Fibroblast of skin of right quadriceps (primary cell): ENCODE results near the gene RPS6KA3.
"Not testable (repeated sequence)": the region's sequence is repeated elsewhere in the genome, so short reads cannot be mapped to it uniquely, and the experiment has no call there.

ENCODE experiments used
- DNase-seq: peaks from one replicate; pipeline ENCODE4 v3.0.0-alpha.2; 2013

Gene RPS6KA3

DNA sequence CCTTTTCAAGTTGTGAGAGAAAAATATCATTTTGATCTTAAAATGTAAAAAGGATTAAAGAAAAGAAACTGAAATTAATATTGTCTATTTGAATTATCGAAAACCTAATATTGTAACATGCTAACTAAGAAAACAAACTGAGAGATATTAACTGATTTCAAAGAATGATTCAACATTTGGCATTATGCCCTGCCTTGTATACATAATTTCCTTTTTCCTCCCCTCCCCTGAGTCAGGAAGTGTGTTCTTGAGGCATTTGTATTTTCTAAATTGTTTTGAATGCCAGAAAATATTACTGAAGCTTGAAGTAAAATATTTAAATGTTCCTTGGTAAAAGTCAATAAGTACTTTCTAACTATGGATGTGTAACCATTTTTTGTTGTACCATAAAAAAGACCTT lies 49.4 kb downstream of the RPS6KA3 start:
- DNase-seq: peak; percentile 56

DNA sequence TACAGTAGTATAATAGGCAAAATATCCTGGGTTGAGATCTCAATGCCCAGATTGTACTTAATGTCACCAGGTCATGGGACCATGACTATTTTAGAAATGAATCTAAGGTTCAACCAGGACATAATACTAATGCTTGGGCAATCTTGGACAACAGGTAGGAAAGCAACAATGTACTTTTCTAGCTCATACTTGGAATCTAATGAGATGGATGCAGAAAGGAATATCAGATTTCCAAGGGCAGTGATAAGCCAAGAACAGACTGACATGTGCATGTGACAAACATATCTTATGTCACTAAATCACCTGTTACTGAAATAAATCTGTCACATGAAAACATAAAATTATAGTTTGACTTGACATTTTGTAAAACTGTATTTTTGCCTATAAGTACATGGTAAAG lies 51.1 kb downstream of the RPS6KA3 start:
- DNase-seq: no peak

DNA sequence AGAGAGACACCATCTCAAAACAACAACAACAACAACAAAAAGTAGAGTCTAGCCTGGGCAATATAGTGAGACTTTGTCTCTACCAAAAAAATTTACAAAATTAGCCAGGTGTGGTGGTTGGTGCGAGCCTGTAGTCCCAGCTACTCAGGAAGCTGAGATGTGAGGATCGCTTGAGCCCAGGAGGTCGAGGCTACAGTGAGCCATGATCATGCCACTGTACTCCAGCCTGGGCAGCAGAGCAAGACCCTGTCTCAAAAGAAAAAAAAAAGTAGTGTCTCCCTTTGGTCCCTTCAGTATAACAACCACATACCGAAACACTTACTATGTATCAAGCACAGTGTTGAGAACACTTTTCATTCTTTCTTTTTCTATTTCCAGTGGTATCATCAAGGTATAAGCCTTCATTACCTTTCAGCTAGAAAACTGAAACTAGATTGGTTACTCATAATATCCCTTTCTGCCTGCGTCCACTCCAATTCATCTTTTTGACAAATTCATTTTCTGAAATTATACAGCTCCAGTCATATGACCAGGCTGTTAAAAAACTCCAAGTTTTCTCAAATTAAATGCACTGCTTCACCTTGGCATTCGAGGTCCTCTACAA lies 54.1 kb downstream of the RPS6KA3 start:
- DNase-seq: no peak

DNA sequence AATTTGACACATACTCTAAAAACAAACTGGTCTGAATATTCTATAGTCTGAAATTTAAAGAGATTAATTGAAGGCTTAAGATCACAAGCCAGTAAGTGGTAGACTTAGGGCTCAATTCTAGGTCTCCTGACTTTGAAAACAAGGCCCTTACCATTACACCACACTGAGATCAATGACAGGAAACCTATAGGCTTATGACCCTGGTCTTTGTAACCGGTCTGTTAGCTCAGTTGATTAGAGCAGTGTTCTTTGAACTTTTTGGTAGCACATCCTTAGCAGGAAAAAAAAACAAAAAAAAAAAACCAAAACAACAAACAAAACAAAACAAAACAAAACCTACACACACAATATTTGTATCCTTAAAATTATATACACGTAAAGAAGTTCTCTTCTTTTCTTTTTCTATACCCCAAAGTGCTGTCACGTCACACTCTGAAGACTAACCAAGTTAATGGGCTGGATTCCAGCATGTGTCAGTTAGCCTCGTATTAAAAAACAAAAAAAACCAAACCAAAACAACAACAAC lies 55.4 kb downstream of the RPS6KA3 start:
- no peak for DNase-seq

DNA sequence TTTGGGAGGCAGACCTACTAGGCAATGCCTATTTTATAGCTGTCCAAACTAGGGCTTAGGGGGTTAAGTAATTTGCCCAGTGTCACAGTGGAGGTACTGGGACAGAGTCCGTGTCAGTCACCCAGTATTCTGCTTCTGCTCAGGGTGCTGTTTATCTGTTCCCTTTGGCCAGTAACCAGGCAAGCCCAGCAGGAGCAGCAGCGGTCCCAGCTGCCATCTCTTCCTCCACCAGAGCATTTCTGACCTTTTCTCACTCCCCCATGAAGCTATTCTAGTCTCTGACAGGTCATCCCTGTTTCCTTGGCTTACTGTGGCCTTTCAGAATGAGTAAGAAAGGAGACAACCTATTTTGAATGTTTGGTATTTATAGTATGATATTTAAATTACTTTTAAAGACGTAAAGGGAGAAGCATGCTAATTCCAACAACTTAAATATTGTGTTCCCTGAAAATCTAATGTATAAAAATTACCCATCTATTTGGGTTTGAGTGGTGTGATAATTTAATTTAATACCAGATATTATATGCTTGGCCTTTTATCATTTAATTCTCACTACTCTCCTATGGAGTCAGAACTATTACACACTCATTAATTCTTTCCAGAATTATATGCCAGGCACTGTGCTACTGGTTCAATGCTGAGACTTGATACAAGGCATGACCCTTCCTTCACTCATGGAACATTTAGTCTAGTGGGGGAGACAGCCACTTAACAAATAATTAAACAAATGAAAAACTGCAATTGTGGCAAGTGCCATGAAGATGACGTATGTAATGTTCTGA lies 60.6 kb downstream of the RPS6KA3 start:
- DNase-seq: no peak

DNA sequence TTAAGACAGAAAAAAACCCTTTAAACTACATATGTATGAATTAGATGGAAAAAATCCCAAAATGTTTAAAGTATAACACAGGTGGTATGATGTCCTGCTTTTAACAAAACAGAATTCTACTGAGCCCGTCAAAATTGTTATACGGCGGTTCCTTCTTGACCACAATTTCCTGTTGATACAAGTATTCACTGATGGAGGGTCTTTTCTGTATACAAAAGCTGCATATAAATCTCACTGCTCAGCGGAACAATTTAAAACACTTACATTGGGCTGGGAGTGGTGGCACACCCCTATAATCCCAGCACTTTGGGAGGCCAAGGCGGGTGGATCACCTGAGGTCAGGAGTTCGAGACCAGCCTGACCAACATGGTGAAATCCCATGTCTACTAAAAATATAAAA lies 62.4 kb downstream of the RPS6KA3 start:
- no peak for DNase-seq

DNA sequence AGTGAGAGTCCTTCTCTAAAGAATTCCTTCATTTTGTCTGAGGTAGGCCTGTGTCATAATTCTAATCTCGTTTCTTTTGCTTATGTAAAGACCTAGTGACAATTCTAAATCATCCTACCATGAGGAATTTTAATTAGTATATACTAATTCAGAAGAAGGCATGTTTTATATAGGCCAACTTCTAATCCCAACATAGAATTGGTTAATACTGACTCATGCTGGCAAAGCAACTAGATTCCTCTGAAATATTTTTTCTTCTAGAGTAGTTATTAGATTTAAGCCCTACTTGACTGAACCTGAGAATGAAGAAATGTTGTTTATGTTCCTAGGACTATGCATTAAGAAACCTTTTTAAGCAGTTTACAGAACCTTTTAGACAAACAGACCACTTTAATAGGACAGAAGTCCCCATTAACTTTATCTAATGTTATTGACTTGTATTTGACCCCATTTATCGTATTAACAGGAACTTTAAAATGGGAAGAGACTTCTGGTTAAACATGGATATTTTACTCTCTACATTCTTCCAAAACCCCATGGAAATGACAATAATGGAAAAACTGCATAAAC lies 69.0 kb downstream of the RPS6KA3 start:
- DNase-seq: peak; percentile 38

DNA sequence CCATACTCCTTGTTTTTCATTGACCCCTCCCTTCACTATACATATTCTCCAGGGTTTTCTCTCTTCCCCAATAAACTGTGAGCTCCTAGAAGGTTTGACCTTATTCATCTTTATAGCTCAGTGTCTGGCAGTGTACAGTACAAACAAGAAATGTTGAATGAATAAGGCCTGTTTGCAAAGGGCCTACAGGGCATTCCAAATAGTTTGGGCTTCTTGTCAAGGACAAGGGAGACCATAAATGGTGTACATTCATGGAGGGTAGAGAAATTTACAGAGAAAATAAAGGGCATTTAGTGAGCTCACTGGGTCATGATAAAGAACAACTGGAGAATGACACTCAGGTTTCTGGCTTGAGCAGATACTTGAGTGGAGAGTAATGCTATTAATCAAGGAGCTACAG lies 77.5 kb downstream of the RPS6KA3 start:
- no peak for DNase-seq

DNA sequence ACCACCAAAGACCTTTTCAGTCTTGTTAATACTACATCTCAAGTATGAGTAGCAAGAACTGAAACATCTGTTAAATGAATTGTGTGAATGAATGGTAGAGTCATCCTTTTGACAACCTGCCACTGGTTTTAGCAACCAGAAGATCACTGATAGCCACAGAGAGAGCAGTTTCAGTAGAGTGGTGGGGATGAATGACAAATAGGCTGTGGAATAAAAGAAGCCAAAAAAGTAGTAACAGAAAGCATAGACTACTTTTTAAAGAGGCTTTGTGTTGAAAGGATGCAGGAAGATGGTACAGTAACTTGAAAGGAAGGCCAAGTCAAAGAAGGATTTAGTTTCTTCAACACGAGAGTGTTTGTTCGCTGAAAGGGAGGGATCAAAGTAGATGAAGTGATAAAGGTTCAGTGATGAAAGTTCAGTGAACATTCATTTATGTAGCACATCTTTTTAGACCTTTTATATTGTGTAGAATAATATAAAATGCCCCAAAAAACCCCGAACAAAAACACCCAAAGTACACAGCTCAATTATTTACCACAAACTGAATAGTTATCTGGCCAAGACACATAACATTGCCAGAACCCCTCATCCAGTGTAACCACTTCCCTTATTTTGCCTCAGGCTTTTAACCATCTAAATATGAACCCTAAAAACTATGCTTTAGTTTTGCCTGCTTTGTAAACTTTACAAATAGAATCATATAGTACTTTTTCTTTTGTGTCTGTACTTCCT lies 84.9 kb downstream of the RPS6KA3 start:
- DNase-seq: no peak

DNA sequence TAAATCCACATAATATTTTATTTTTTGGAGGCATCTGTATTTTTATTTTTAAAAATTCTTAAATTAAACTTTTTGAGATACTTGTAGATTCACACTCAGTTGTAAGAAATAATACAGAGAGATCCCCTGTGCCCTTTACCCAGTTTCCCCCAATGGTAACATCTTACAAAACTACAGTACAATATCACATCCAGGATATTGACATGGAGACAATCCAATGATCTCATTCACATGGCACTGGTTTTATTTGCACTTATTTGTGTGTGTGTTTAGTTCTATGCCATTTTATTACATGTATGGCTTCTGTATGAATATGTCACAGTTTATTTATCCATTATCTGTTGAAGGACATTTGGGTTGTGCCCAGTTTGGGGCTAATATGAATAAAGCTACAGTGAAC lies 89.6 kb downstream of the RPS6KA3 start:
- no peak for DNase-seq

DNA sequence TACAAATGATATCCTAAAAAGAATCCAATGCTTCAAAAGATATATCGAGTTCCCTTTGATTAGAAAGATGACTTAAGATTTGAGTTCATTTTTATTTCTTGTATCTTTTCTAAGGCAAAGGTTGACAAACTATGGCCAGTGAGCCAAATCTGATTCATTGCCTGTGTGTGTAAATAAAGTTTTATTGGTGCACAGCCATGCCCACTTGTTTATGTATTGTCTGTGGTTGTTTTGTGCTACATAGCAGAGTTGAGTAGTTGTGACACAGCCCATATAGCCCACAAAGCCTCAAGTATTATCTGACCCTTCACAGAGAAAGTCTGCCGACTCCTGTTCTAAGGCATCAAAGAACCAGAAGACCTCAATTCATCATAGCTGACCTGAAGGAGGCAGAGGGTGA lies 92.9 kb downstream of the RPS6KA3 start:
- DNase-seq: no peak

DNA sequence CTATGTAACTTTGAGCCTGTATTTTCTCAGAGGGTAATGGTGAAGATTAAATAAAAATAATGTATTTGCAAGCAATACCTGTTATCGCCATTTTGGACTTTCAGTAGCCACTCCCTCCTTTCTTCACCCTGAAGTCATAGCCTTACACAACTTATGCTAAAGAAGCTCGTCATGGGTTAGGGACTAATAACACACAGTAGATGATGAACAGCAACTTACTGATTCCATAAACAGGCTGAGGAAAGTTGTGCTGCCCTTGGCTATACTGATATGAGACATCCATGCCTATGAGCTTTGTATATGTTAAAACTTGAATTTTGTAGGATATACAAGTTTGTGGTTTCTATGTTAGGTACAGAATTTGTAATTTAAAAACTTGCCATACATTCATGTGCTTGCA lies 93.4 kb downstream of the RPS6KA3 start:
- DNase-seq: no peak

DNA sequence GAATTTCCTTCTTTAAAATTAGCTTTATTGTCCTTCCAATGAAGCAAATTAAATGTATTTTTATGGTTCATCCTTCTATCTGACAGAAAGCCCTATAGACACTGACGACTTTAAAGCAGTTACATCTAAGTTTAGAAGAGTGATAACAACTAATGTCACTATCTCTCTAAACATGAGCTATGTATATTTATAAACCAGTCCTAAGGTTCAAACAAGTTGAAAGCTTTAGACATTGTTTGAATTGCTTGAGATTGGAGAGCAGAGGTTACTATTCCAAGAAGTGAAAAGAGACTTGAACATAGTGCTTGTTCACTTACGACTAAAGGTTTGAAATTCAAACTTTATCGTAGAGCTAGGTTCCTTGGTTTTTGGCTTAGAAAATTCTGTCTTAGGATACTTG lies 94.8 kb downstream of the RPS6KA3 start:
- no peak for DNase-seq

DNA sequence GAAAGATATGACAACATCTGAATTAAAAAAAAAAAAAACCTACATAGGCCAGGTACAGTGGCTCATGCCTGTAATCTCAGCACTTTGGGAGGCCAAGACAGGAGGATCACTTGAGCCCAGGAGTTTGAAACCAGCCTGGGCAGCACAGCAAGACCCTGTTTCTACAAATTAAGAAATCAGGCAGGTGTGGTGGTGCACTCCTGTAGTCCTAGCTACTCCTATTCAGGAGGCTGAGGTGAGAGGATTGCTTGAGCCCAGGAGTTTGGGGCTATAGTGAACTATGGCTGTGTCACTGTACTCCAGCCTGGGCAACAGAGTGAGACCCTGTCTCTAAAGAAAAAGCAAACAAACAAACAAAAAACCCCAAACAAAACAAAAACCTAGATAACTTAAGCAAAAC lies 104.2 kb downstream of the RPS6KA3 start:
- not testable (repeated sequence) for DNase-seq

DNA sequence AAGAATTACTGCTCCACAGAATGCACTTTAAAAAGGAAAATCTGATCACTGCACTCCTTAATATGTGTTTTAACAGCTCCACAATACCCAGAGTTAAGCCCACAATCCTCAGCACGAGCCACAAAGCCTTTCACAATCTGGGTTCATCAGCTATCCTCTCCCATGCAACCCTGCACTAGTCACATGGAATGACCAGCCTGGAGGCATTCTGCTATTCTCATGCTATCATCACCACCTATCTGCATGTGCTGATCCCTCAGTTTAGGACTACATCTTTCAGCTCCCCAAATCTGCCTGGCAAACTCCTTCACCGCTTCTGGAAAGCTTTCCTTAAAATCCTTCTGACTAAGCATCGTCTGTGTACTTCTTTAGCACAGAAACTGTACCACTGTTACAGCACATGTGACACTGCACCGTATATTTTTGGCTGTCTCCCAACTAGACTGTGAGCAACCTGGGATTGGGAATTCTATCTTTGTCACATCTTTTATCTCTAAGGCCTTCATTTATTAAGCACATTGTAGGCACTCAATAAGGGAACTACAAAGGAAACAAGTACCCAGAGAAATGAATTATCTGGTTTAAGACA lies 106.8 kb downstream of the RPS6KA3 start:
- DNase-seq: no peak

DNA sequence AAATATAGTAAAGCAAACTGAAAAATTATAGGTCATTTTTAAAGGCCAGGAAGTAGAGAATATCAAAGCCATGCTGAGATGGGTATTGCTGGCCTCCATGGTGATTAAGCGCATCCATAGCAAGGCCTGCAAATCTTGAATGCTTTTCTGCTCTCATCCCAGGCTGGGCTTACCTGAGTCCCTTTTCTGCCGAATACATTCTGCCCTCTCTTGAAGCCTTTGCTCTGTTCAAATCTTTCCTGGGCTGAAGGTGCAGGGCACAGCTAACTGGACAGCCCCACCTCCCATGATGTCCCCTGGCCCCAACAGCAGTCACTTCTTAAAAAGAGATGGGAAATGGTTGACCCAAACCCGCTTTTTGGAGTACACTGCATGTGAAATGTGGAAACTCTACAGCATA lies 115.0 kb downstream of the RPS6KA3 start:
- DNase-seq: no peak

DNA sequence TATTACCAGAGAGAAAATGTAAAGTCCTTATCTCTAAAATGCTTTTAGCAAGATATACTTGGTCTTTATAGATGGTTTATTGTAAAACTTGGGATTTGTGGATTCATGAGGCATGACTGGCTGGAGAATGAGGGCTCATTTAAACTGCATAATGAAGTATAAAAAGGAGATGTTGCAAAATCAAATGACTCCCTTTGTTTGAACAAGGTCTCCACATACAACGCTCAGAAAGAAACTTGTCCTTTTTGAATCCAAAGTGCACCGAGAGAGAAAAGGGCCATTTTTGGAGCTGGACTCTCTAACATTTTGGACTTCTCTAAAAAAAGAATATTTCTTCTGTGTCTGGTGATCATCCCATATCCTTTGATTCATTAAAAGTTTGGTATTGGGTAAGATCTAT lies 117.4 kb downstream of the RPS6KA3 start:
- no peak for DNase-seq

DNA sequence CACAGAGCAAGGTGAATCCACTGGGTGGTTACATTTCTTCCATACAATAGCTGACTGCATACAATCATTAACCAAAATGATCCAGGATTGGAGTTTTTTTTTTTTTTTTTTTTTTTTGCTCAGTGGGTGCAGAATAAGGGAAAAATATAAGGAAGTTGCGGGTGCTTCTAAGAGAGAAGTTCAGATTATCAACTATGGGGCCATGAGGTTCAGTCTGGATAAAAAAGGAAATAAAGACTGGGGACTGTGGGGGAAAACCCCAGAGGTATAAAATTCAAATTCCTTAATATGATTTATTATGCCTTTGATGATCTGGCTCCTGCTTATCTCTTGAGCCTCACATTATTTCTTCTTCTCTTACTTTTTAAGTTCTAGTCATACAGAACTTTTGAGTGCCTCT lies 119.1 kb downstream of the RPS6KA3 start:
- DNase-seq: no peak

DNA sequence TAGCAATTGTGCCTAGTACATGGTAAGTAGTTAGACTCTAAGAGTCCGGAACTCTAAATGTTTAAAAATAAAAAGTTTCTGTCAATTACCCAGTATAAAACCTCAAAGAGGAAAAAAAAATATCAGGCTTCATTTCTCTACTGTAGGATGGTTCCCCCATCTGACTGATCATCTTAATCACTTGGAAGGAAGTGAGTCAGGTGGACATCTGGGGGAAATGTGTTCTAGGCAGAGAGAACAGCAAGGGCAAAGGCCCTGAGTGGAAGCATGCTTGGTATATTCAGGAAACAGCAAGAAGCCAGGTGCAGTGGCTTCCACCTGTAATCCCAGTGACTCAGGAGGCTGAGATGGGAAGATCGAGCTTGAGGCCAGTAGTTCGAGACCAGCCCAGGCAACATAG lies 122.2 kb downstream of the RPS6KA3 start:
- DNase-seq: peak; percentile 56

DNA sequence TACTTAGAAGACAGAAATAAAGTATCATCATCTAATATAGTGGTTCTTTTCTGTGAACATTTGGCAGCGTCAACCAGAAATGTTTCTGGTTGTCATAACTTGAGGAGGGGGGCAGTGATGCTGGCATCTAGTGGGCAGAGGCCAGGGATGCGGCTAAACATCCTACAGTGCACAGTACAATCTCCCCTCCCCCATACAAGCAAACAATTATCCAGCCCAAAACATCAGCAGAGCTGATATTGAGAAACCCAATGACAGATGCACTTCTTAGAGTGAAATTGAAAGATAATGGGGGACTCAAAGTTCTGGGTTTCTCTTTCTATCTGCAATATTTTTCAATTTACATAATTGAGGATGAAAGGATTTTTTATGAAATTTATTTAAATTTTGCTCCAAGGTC lies 123.1 kb downstream of the RPS6KA3 start:
- DNase-seq: no peak

DNA sequence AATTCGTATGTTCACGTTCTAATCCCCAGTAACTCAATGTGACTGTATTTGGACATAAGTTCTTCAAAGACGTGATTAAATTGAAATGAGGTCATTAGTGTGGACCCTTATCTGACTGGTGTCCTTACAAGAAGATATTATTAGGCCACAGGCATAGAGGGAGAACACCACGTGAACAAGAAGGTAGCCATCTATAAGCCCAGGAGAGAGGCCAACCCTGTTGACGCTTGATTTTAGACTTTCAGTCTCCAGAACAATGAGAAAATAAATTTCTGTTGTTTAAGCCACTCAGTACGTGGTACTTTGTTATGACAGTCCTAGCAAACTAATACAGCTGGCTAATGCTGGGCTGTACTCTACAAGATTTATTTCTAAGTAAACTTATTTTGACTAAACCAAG lies 123.6 kb downstream of the RPS6KA3 start:
- DNase-seq: no peak

DNA sequence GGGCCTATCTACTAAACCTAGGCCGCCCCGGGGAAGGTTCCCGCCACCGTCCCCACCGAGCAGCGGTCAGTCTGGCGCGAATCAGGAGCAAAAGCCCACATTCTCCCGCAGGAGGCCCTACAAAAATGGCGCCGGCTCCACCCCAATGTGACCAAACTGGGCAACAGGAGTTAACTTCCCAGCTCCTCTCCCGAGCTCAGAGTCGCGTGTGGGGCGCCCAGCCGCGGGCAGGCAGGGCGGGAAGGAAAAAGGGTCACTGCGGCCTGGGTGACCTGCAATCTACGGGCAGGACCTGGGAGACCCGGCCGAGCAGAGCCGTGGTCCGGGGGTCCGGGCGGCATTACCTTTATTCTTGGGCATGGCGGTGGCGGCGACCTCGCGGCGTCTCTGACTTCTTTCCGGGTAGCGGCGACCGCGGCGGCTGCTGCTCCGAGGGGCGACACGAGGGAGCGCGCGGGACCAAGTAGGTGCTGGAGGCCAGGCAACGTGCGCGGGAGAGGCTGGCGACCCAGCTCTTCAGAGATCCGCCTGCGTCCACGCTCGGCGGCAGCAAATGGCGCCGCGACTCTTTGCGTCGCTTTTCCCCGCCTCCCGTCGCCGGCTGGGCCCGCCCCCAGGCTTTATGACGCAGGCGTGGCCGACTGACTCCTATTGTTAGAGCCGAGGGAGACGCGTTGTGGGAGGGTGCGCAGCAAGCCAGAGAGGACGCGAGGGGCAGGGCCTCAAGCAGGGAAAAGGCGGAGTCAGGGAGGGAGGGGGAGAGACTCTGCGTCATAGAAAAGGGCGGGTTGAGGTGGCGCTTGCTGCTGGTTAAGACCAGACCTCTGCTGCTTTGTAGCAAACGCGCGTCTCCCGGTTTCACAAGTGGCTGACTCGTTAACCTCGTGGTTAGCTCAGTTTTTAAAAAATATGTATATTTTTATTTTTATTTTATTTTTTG lies 125.2 kb downstream of the RPS6KA3 start, which contains the start of gene EIF1AX:
Gene EIF1AX (minus strand): TSS at position 558 of the 940 bp plus-strand sequence. CDS start 198 bp downstream, at position 360.
- peak; percentile 97 for DNase-seq
